GM12878 (cell line): ENCODE results near the gene ADK. TPM values are rescaled to one million over a fixed set of nuclear protein-coding genes. Genes with fewer than 3 reads are reported as not detected.
A peak's percentile ranks its signal among the peaks of the same experiment; 100 is the strongest.
"Not testable (repeated sequence)": the region's sequence is repeated elsewhere in the genome, so short reads cannot be mapped to it uniquely, and the experiment has no call there.

Experiments
- ATAC-seq: fragments of 200-7000 bp; cut with Tn5 transposase; 3 replicates; pipeline ENCODE4 v1.9.1; 2020; ENCODE audit warnings: mild to moderate bottlenecking, moderate library complexity
- BruUV-seq: library from RNA; stranded (reverse); fragments of 400-500 nt; replicated peaks from 2 replicates; lab custom pipeline; 2021; lab: Mats Ljungman, UMichigan
- CTCF ChIA-PET: fragments of 300-600 bp; sonication (Branson Sonifier 250); formaldehyde crosslinking; extraction: SDS; loops from one replicate; lab custom pipeline; 2021; ENCODE audit warnings: inconsistent platforms; lab: Yijun Ruan, JAX
- POLR2A ChIA-PET: fragments of 350-600 bp; formaldehyde crosslinking; extraction: SDS; loops from one replicate; lab custom pipeline; 2021; ENCODE audit warnings: inconsistent platforms; lab: Charles Lee
- RAD21 ChIA-PET: fragments of 300-600 bp; sonication (Branson Sonifier 250); formaldehyde crosslinking; loops from one replicate; lab custom pipeline; 2023; ENCODE audit warnings: antibody characterized with exemption; ENCODE audit not compliant: unreplicated experiment; lab: Charles Lee
- SMC1A ChIA-PET: fragments of 300-600 bp; sonication (Branson Sonifier 250); formaldehyde crosslinking; loops from one replicate; lab custom pipeline; 2023; ENCODE audit not compliant: unreplicated experiment, uncharacterized antibody; lab: Charles Lee
- DNase-seq: peaks from one replicate; pipeline ENCODE4 v3.0.0-alpha.2; 2011; ENCODE audit warnings: low read depth, low spot score
- FAIRE-seq: peaks from 3 replicates; lab custom pipeline; 2011; peaks lifted over from hg19 to GRCh38; lab: Jason Lieb, UNC
- H2AFZ ChIP-seq: 2 replicates; pipeline ENCODE4 v1.6.0; 2011; ENCODE audit warnings: low read depth, low read length, control low read depth; ENCODE audit not compliant: control insufficient read depth
- H3K27ac ChIP-seq: 2 replicates; pipeline ENCODE4 v1.5.1; 2011; ENCODE audit warnings: control low read depth; ENCODE audit not compliant: control insufficient read depth, insufficient read depth
- H3K27me3 ChIP-seq, 2 experiments: replicated peaks in 1 of 2; 2 replicates each; pipeline versions ENCODE4 v1.6.0 to v1.6.1; 2011; ENCODE audit warnings: low read length in 1 of 2; ENCODE audit not compliant: control insufficient read depth in 2 of 2, insufficient read depth in 2 of 2
- H3K36me3 ChIP-seq, 2 experiments: 2 replicates each; pipeline ENCODE4 v1.5.1; 2011; ENCODE audit warnings: low read length in 1 of 2; ENCODE audit not compliant: control insufficient read depth in 2 of 2, insufficient read depth in 2 of 2
- H3K4me1 ChIP-seq: 2 replicates; pipeline ENCODE4 v1.6.1; 2011; ENCODE audit warnings: mild to moderate bottlenecking, low read length, moderate library complexity, mixed read lengths; ENCODE audit not compliant: control insufficient read depth, insufficient read depth
- H3K4me2 ChIP-seq: 2 replicates; pipeline ENCODE4 v1.6.0; 2011; ENCODE audit warnings: control low read depth; ENCODE audit not compliant: control insufficient read depth, insufficient read depth
- H3K4me3 ChIP-seq: fragments of 200-600 bp; sonication (generic); 2 replicates; pipeline ENCODE4 v1.5.1; 2016
- H3K79me2 ChIP-seq: 2 replicates; pipeline ENCODE4 v1.6.0; 2011; ENCODE audit warnings: low read length; ENCODE audit not compliant: control insufficient read depth, insufficient read depth
- H3K9ac ChIP-seq: 2 replicates; pipeline ENCODE4 v1.8.0; 2011; ENCODE audit warnings: low read length, control low read depth, mixed read lengths; ENCODE audit not compliant: control insufficient read depth, insufficient read depth
- H3K9me3 ChIP-seq: replicated peaks from 3 replicates; pipeline ENCODE4 v1.5.1; 2011; ENCODE audit warnings: mild to moderate bottlenecking, low read length; ENCODE audit not compliant: control insufficient read depth, insufficient read depth
- H4K20me1 ChIP-seq: 2 replicates; pipeline ENCODE4 v1.6.0; 2011; ENCODE audit not compliant: control insufficient read depth, insufficient read depth
- E4F1 ChIP-seq: fragments of 450-650 bp; IDR thresholded peaks from 2 replicates; pipeline ENCODE4 v1.6.1; 2018; ENCODE audit warnings: borderline replicate concordance, mild to moderate bottlenecking; ENCODE audit not compliant: partially characterized antibody
- EZH2 ChIP-seq: IDR thresholded peaks from 2 replicates; pipeline ENCODE4 v1.6.1; 2012; ENCODE audit warnings: low read depth, mild to moderate bottlenecking, control low read depth, inconsistent platforms, low read length, borderline replicate concordance; ENCODE audit not compliant: control insufficient read depth
- JUND ChIP-seq: IDR thresholded peaks from 2 replicates; pipeline ENCODE4 v1.6.1; 2012; ENCODE audit warnings: low read depth, mild to moderate bottlenecking, low read length, improper control_type of control experiment, moderate library complexity
- MTA2 ChIP-seq: fragments of 450-650 bp; IDR thresholded peaks from 2 replicates; pipeline ENCODE4 v1.6.1; 2016; ENCODE audit warnings: low read depth, mild to moderate bottlenecking, moderate library complexity
- MTA3 ChIP-seq: IDR thresholded peaks from 2 replicates; pipeline ENCODE4 v1.6.1; 2012; ENCODE audit warnings: low read length, inconsistent platforms, borderline replicate concordance
- MYB ChIP-seq: fragments of 150-350 bp; IDR thresholded peaks from 2 replicates; pipeline ENCODE4 v1.6.1; 2014; ENCODE audit warnings: mild to moderate bottlenecking, low read depth, low read length, borderline replicate concordance
- NFXL1 ChIP-seq: fragments of 450-650 bp; IDR thresholded peaks from 2 replicates; pipeline ENCODE4 v1.6.1; 2017; ENCODE audit warnings: antibody characterized with exemption, mild to moderate bottlenecking, borderline replicate concordance
- PKNOX1 ChIP-seq: fragments of 450-650 bp; IDR thresholded peaks from 2 replicates; pipeline ENCODE4 v1.6.1; 2016; ENCODE audit warnings: mild to moderate bottlenecking
- PML ChIP-seq: IDR thresholded peaks from 2 replicates; pipeline ENCODE4 v1.6.1; 2012; ENCODE audit warnings: low read length, inconsistent platforms
- RUNX3 ChIP-seq: IDR thresholded peaks from 2 replicates; pipeline ENCODE4 v1.6.1; 2012; ENCODE audit warnings: low read length, inconsistent platforms
- SUZ12 ChIP-seq: fragments of 200-600 bp; sonication (generic); IDR thresholded peaks from one replicate; pipeline ENCODE4 v1.6.1; 2018; ENCODE audit warnings: antibody characterized with exemption, mild to moderate bottlenecking; ENCODE audit not compliant: unreplicated experiment
- TBL1XR1 ChIP-seq: IDR thresholded peaks from 2 replicates; pipeline ENCODE4 v1.6.1; 2012; ENCODE audit warnings: low read depth, low read length, improper control_type of control experiment
- ZNF274 ChIP-seq: IDR thresholded peaks from one replicate; pipeline ENCODE4 v1.8.0; 2011; ENCODE audit not compliant: insufficient read length, insufficient read depth
- ZSCAN29 ChIP-seq: fragments of 450-650 bp; IDR thresholded peaks from 2 replicates; pipeline ENCODE4 v1.6.1; 2017; ENCODE audit warnings: mild to moderate bottlenecking, moderate library complexity
- WGBS: methylation state at CpG from one replicate; pipeline ENCODE4 v1.1.6; 2016; ENCODE audit warnings: low lambda C conversion rate; ENCODE audit not compliant: insufficient replicate concordance, insufficient coverage; ENCODE audit errors: missing lambda C conversion rate; 5-methylcytosine and 5-hydroxymethylcytosine counted together
- in situ Hi-C: fragments of 300-500 bp; cut with MboI; formaldehyde crosslinking; loops from 9 replicates; pipeline ENCODE4 v1.14.3; 2018; ENCODE audit warnings: mixed read lengths
- intact Hi-C: fragments of 100-400 bp; cut with micrococcal nuclease; formaldehyde crosslinking; loops from one replicate; pipeline ENCODE4 v1.14.2; 2022; ENCODE audit not compliant: unreplicated experiment
- polyA plus RNA-seq, 11 experiments: library from polyadenylated mRNA; depleted of rRNA in 4 of 11; unstranded in 6 of 11; stranded (reverse) in 5 of 11; fragments of >200 nt; fragmentation: Nextera tagmentation in 4 of 11; fragmentation: Illumina TruSeq in 1 of 11; extraction: Ambion mirVana in 4 of 11; extraction: Trizol in 1 of 11; gene quantifications; 1 replicate in 1 of 11; 2 replicates in 10 of 11; pipeline versions ENCODE4 v1.2.1 to v1.2.3, GENCODE V29; 2011 to 2016; ENCODE audit warnings: inconsistent platforms in 2 of 11, missing spikeins in 2 of 11, low read depth in 1 of 11
- total RNA-seq, 4 experiments: library from RNA; depleted of rRNA in 3 of 4; stranded (reverse); fragments of >200 nt in 3 of 4; fragmentation: Illumina TruSeq in 1 of 4; extraction: Trizol in 1 of 4; gene quantifications; 2 replicates each; pipeline versions ENCODE4 v1.2.1 to v1.2.3, GENCODE V29; 2013 to 2021

ADK gene
- total and polyA plus RNA-seq, 10 of the 15 experiments (the other 5 are each of a cell fraction or from before 2014, with no cell fraction given) = 42.0 to 151 (median 81.6) TPM

- H3K27ac ChIP-seq, in situ Hi-C loops, FAIRE-seq, H3K4me1 ChIP-seq, SMC1A ChIA-PET, H2AFZ ChIP-seq, ATAC-seq, RAD21 ChIA-PET, BruUV-seq, CTCF ChIA-PET, DNase-seq, H3K9ac ChIP-seq, H3K27me3 ChIP-seq, H4K20me1 ChIP-seq, intact Hi-C loops, H3K4me2 ChIP-seq, H3K79me2 ChIP-seq, H3K4me3 ChIP-seq, H3K9me3 ChIP-seq, POLR2A ChIA-PET, H3K36me3 ChIP-seq: not testable (repeated sequence)
- 90% methylated on average over 12 of the region's 12 CpGs for WGBS
These were observed 422.5 kb downstream of the ADK start for GRCh38 chr10:74573497-74573896.

GRCh38 chr10:74575191-74575720 lies 424.2 kb downstream of the ADK start:
- peaks cover 3% of the 10 kb centered on the region; the same call in 2 of the 3 replicates for H3K9me3 ChIP-seq
- no peak for ATAC-seq
- no peak for DNase-seq
- SMC1A ChIA-PET = no interaction called here
- no peak overlapping the region for H3K27ac ChIP-seq
- H3K36me3 ChIP-seq = no peaks in the 10 kb centered on the region; a peak in 1 of 4 replicates
- in situ Hi-C loops = no loop called here
- H4K20me1 ChIP-seq = no peaks in the 10 kb centered on the region
- TF ChIP-seq PKNOX1 = no peak
- no peak for TF ChIP-seq RUNX3
- TF ChIP-seq SUZ12 = no peak
- no peak for TF ChIP-seq ZSCAN29
- no peak for TF ChIP-seq MYB
- TF ChIP-seq E4F1 = no peak
- TF ChIP-seq EZH2 = no peak
- TF ChIP-seq NFXL1 = no peak
- TF ChIP-seq TBL1XR1 = no peak
- no peak for TF ChIP-seq PML
- no peak for TF ChIP-seq ZNF274
- TF ChIP-seq MTA3 = no peak
- TF ChIP-seq MTA2 = no peak
- no peak for TF ChIP-seq JUND
- TF ChIP-seq, all 136 proteins: peak for 0
- no peak overlapping the region for H3K9ac ChIP-seq
- ChIA-PET CTCF (no interaction called here), RAD21 (no interaction called here), POLR2A (no interaction called here)
- no peaks in the 10 kb centered on the region for H3K79me2 ChIP-seq
- no peak overlapping the region for H3K4me2 ChIP-seq
- no peak for FAIRE-seq
- intact Hi-C loops = no loop called here
- H3K4me1 ChIP-seq = no peaks in the 10 kb centered on the region
- TSS peak; percentile 15 for BruUV-seq
- no peaks in the 10 kb centered on the region for H3K27me3 ChIP-seq
- no peak overlapping the region for H3K4me3 ChIP-seq
- no peak overlapping the region for H2AFZ ChIP-seq
- 95% methylated on average over 3 of the region's 3 CpGs for WGBS
